DOHH2 (cell line): ENCODE data around the gene TGM3.

Experiments used
- H3F3A ChIP-seq: fragments of 200-600 bp; sonication (generic), shearing (Covaris generic); 2 replicates; pipeline ENCODE4 v1.6.0; 2016; ENCODE audit warnings: antibody characterized with exemption, mild to moderate bottlenecking; ENCODE audit not compliant: control insufficient read depth, insufficient read depth
- H3K27ac ChIP-seq: fragments of 200-600 bp; sonication (generic); 2 replicates; pipeline ENCODE4 v1.5.1; 2014; ENCODE audit warnings: low read depth, mild to moderate bottlenecking, low read length, moderate library complexity
- H3K27me3 ChIP-seq: fragments of 200-600 bp; sonication (generic); 2 replicates; pipeline ENCODE4 v1.6.1; 2014; ENCODE audit warnings: mild to moderate bottlenecking, low read length, mixed read lengths; ENCODE audit not compliant: control insufficient read depth
- H3K36me3 ChIP-seq: fragments of 200-600 bp; sonication (generic); 2 replicates; pipeline ENCODE4 v1.6.1; 2014; ENCODE audit warnings: mild to moderate bottlenecking, low read length, moderate library complexity, mixed read lengths; ENCODE audit not compliant: control insufficient read depth
- H3K4me1 ChIP-seq: fragments of 200-600 bp; sonication (generic); 2 replicates; pipeline ENCODE4 v1.6.1; 2014; ENCODE audit warnings: mild to moderate bottlenecking, low read length, mixed read lengths; ENCODE audit not compliant: control insufficient read depth
- H3K4me2 ChIP-seq: fragments of 200-600 bp; sonication (generic); 2 replicates; pipeline ENCODE4 v1.6.0; 2014; ENCODE audit warnings: mild to moderate bottlenecking, low read length, moderate library complexity
- H3K4me3 ChIP-seq: fragments of 200-600 bp; sonication (generic); 2 replicates; pipeline ENCODE4 v1.5.1; 2014; ENCODE audit warnings: mild to moderate bottlenecking, low read length, mixed read lengths
- H3K79me2 ChIP-seq: fragments of 200-600 bp; sonication (generic); 2 replicates; pipeline ENCODE4 v1.6.1; 2014; ENCODE audit warnings: mild to moderate bottlenecking, low read length, mixed read lengths; ENCODE audit not compliant: control insufficient read depth
- H3K9me2 ChIP-seq: fragments of 200-600 bp; sonication (generic); replicated peaks from 2 replicates; pipeline ENCODE4 v1.6.1; 2014; ENCODE audit warnings: mild to moderate bottlenecking, low read length, mixed read lengths; ENCODE audit not compliant: control insufficient read depth
- H3K9me3 ChIP-seq: fragments of 200-600 bp; sonication (generic); 2 replicates; pipeline ENCODE4 v1.6.1; 2014; ENCODE audit warnings: antibody characterized with exemption, low read length, mixed read lengths; ENCODE audit not compliant: control insufficient read depth, insufficient read depth
- H4K20me1 ChIP-seq: fragments of 200-600 bp; sonication (generic); 2 replicates; pipeline ENCODE4 v1.6.0; 2014; ENCODE audit warnings: low read depth, mild to moderate bottlenecking, antibody characterized with exemption, low read length, moderate library complexity; ENCODE audit not compliant: control insufficient read depth, insufficient read depth
- CTCF ChIP-seq: fragments of 200-600 bp; sonication (generic); IDR thresholded peaks from one replicate; pipeline ENCODE4 v1.5.1; 2014; ENCODE audit warnings: antibody characterized with exemption, mild to moderate bottlenecking, low read depth, low read length; ENCODE audit not compliant: poor library complexity, severe bottlenecking
- EZH2phosphoT487 ChIP-seq: fragments of 200-600 bp; sonication (generic); IDR thresholded peaks from 2 replicates; pipeline ENCODE4 v1.6.1; 2017; ENCODE audit warnings: borderline replicate concordance, mild to moderate bottlenecking, antibody characterized with exemption, low read length, moderate library complexity, mixed read lengths

The TGM3 gene

DNA sequence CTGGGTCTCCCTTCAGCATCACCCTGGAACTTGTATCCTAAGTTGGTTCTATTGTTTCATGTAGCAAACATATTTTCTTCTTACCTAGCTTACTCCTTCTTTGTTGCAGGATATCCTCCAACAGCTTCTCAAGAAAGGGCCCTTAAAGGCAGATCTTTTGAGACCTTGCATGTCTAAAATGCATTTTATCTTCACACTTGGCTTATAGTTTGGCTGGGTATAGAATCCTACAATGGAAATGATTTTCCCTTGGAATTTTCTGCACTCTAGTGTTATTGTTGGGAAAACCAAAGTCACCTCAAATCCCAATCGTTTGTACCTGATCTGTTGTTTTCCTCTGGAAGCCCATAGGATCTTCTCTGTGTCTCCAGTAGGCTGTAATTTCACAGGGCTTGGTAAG is 72.8 kb downstream of the TGM3 start:
- Histone ChIP-seq H3K9me2 (no peaks in the 10 kb centered on the region), H3K36me3 (no peaks in the 10 kb centered on the region), H3K4me1 (no peaks in the 10 kb centered on the region), H3K27me3 (peaks cover 12% of the 10 kb centered on the region), H3K4me3 (no peak overlapping the region), H3K9me3 (no peaks in the 10 kb centered on the region), H3K79me2 (no peaks in the 10 kb centered on the region), H3F3A (no peaks in the 10 kb centered on the region), H4K20me1 (no peaks in the 10 kb centered on the region), H3K4me2 (no peak overlapping the region), H3K27ac (no peak overlapping the region)
- no peak for TF ChIP-seq EZH2phosphoT487
- TF ChIP-seq CTCF = no peak

- H3K4me3 ChIP-seq = no peak overlapping the region
Measured at GRCh38 chr20:2373098-2373497, 77.3 kb downstream of the TGM3 start.

GRCh38 chr20:2374346-2375125 is 78.7 kb downstream of the TGM3 start:
- H3K27me3 ChIP-seq = peaks cover 4% of the 10 kb centered on the region; the same call in 1 of the 2 replicates
- TF ChIP-seq EZH2phosphoT487 = no peak
- TF ChIP-seq CTCF = no peak
- no peaks in the 10 kb centered on the region for H3K9me3 ChIP-seq
- no peaks in the 10 kb centered on the region for H3F3A ChIP-seq
- H3K4me3 ChIP-seq = no peak overlapping the region
- no peaks in the 10 kb centered on the region for H4K20me1 ChIP-seq
- no peaks in the 10 kb centered on the region for H3K36me3 ChIP-seq
- H3K4me1 ChIP-seq = peaks cover 3% of the 10 kb centered on the region
- no peaks in the 10 kb centered on the region for H3K9me2 ChIP-seq
- H3K4me2 ChIP-seq = no peak overlapping the region
- H3K27ac ChIP-seq = no peak overlapping the region
- no peaks in the 10 kb centered on the region for H3K79me2 ChIP-seq

More at GRCh38 chr20:2373098-2373497, 77.3 kb downstream of the TGM3 start:
- no peak overlapping the region for H3K27ac ChIP-seq
- TF ChIP-seq EZH2phosphoT487 (no peak), CTCF (no peak)
- H3F3A ChIP-seq = no peaks in the 10 kb centered on the region
- no peaks in the 10 kb centered on the region for H4K20me1 ChIP-seq
- no peaks in the 10 kb centered on the region for H3K9me2 ChIP-seq
- no peaks in the 10 kb centered on the region for H3K4me1 ChIP-seq
- H3K9me3 ChIP-seq = no peaks in the 10 kb centered on the region
- no peak overlapping the region for H3K4me2 ChIP-seq
- no peaks in the 10 kb centered on the region for H3K36me3 ChIP-seq
- H3K79me2 ChIP-seq = no peaks in the 10 kb centered on the region
- H3K27me3 ChIP-seq = peaks cover 10% of the 10 kb centered on the region
